NCI-H345 treated with DMSO at 0.1 percent for 48 hours (cell line): ENCODE measurements around the gene PPIB.
A peak's percentile ranks its signal among the peaks of the same experiment; 100 is the strongest.

Source experiments
- DNase-seq: peaks from one replicate; lab custom pipeline; 2025; ENCODE audit not compliant: unreplicated experiment; lab: John Stamatoyannopoulos, UW

PPIB gene

DNA sequence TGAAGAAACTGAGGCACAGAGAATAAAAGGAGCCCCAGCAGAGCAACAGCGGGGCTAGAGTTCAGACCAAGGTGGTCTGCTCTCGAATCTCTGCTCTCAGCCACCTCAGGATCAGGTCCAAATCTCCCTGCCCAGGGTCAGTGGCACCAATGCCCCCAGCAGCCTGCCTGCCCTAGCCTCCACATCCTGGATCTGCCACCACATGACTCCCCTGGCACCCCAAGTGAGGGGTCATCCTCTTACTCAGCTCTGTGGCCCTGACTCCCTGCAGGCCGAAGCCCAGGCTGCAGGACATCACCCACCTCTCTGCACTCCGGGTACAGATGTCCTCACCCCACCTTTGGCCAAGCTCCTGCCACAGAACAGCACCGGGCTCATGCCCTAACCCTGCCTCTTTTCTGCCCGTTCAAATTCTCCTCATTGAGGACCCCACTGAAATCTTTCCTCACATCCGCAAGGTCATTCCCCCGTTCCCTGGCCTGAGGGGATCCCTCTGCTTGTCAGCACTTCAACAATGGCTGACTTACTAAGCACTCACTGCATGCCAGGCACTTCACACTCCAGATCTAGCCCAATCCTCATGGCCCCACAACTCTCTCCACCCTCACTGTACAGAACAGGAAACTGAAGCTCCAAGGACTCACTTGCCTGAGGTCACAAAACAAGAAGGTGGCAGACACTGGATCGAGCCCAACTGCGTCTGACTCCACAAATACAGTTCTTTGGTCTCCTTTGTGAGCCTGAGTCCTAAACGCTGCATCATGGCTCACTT is 4.3 kb downstream of the PPIB start:
- DNase-seq = no peak

- no peak for DNase-seq
Measured at GRCh38 chr15:64157599-64158125, 5.2 kb downstream of the PPIB start.

- DNase-seq = no peak
Measured at GRCh38 chr15:64156652-64157331, 6.0 kb downstream of the PPIB start.

DNA sequence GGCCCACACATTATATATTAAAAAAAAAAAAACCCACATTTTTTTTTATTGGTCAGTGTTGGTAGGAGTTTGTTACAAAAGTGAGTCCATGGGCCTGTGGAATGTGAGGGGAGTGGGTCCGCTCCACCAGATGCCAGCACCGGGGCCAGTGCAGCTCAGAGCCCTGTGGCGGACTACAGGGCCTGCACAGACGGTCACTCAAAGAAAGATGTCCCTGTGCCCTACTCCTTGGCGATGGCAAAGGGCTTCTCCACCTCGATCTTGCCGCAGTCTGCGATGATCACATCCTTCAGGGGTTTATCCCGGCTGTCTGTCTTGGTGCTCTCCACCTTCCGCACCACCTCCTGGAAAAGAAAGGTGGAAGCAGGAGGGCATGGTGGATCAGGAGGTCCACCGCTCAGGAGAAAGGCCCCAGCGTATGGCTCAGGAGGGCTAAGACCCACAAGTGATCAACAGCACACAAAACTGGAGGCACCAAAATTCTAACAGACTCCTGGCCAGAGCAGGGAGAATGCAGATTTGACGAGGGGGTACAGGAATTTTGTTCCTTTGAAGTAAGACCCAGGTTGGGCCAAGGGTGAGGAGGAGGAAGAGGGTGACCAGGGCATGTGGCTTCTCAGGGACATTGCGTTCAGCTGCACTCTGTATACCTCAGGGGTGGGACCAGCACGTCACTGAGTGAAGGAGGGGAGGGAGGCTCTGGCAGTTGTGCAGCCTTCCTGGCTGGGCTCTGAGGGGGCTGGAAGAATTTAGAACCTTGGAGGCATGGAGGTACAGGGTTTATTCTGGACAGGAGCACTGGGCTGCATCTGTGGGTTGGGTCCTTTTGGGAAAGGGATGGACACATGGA is 6.8 kb downstream of the PPIB start:
- no peak for DNase-seq

DNA sequence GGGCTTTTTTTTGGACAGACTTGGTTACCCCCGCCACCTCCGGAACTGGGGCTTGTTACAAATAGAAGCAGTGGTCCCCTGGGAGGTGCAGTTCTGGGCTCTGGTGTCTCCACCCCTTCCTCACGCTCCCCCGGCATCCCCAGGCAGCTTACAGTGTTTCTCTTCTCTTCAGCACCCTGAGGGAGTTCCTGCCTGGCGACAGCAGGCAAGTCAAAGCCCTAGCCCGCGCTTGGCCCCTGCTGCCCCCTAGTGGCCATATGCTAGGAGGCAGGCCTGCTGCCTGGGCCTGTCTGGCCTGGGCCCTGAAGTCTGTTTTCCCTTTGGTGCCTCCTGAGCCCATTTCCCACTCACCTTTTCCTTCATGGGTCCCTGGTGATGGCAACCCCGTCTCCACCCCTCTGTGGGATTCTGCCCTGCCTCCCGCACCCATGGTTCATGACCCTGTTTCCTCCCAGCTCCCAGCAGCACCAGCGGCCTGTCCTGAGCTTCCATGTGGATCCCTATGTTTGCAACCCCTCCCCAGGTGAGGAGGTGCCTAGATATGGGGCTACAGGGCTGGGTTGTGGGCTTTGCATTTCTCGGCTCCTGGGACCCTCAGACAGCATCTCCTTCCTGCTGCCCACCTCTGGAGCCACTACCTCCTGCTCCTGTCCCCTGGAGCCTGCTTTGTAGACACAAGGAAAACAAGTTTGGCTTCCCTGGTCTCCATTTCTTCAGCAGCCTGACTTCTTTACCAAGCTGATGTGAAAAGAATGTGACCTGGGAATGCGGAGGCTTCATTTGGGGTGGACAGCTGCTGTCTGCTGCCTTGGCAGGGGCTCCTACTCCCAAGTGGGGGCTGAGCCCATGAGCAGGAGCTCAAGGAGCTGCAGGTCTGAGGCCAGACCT is 9.1 kb downstream of the PPIB start:
- peak; percentile 66 for DNase-seq

GRCh38 chr15:64152507-64153387 is 10.1 kb downstream of the PPIB start:
- peak; percentile 1 for DNase-seq

- DNase-seq = no peak
Measured at GRCh38 chr15:64151727-64152506, 10.9 kb downstream of the PPIB start, which contains the start of gene SNX22. SNX22 (plus strand) TSS chr15:64151731; CDS start chr15:64151776, 45 bp downstream.

- DNase-seq = no peak
Measured at GRCh38 chr15:64149893-64150578, 12.8 kb downstream of the PPIB start.

- DNase-seq = no peak
Measured at GRCh38 chr15:64149424-64149823, 13.4 kb downstream of the PPIB start.

DNA sequence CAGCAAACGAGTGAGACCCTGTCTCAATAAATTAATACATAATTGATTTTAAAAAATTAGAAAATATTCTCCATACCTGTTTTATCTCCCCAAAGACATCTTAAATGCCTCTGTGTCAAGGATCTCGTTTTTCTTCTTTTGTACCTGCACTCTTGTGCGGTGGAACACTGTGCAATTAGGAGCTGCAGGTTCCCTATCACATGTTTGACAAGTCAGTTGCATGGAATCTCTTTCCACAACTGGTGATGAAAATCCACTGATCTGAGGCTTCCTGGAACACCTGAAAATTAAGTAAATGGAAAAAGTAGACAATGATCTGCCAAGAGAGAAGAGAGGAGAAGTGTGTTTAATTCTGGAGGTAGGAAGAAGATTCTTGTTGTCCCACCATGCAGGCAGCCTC is 14.2 kb downstream of the PPIB start:
- no peak for DNase-seq

DNA sequence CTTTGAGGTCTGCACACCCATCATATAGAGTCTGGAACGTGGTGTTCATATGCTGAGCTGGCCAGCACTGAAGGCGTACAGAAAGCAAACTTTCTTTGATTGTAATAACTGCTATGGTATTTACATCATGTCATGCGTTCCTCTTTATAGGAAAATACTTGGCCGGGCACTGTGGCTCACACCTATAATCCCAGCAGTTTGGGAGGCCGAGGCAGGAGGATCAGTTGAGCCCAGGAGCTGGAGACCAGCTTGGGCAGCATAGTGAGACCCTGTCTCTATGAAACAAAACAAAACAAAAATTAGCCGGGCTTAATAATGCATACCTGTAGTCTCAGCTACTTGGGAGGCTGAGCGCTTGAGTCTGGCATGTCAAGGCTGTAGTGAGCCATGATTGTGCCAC is 14.7 kb downstream of the PPIB start:
- no peak for DNase-seq

DNA sequence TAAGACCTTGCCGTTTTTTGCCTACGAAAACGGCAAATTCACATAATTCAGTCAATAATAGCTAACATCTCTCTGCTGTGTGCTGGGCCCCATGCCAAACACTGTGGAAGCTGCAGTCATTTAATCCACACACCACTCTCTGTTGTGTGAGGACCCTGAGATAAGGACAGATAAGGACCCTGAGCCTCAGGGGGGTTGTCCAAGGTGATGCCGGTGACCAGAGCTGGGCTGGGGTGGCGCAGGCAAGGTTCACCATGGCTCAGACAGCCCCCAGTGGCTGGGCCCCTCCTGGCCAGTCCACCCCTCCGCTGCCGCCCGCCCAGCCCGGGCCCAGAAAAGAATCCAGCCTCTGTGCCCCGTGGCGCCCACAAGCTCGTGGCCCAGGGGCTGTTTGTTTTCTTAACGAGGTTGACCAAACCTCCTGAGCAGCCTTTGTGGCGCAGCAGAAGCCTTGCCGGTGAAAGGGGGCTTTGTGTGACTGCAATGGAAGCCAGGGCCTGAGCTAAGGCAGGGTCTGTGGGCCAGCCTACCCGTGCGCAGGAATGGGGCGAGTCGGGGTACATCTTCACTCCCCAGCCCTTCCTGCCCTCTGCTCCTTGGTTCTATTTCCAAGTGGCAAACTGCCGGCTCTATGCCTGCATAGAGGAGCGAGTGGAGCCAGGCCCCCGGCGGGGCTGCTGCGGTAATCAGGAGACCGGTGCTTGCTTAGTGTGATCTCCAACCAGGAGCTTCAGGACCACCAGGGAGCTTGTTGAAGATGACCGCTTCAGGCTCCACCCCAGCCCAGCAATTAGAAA is 15.7 kb downstream of the PPIB start:
- DNase-seq = no peak

DNA sequence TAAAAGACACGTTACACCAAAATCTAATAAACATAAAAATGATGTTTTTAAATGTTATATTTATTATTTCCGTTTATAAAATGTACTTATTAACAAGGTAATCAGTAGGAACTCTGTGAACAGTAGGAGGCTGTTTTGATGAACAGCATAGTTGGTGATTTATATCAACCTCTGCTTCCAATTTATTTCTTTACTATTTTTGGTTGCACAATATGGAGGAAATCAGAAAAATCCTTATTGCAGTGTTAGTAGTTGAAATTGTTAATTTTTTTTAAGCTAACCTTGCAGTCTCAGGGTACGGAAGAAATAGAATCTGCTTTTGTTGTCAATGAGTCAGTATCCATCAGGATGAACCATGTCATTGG is 16.3 kb downstream of the PPIB start:
- no peak for DNase-seq

GRCh38 chr15:64146041-64146440 is 16.8 kb downstream of the PPIB start:
- no peak for DNase-seq

DNA sequence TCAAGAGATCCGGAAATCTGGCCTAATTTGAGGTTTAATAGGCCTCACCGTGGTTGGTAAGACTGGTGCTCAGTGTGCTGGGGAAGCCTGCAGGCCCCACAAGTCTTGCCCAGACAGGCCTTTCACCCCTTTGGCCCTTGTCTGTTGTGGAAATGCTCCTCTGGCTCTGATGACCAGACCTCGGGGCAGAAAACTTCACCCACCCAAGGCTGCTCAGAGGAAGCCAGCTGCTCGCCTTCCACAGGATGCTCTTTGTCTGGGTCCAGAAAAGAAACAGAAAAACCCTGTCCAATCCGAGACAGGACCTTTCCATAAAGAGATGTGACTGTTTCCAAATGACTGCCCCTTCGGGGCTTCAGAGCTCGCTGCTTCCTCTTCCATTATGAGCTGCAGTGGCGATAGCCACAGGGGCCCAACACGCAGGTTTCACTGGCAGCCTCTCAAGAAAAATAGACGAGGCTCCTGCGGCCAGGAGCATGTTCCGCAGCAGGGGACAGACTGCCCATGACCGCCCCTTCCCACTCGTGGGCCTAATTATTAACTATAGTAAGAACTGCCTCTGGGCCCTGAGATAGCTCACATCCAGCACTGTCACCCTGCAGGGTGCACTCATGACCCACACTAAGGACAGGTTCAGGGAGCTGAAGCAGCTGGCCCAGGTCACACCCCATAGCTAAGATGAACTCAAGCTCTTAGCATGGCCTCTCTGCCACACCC is 18.1 kb downstream of the PPIB start:
- DNase-seq = no peak

DNA sequence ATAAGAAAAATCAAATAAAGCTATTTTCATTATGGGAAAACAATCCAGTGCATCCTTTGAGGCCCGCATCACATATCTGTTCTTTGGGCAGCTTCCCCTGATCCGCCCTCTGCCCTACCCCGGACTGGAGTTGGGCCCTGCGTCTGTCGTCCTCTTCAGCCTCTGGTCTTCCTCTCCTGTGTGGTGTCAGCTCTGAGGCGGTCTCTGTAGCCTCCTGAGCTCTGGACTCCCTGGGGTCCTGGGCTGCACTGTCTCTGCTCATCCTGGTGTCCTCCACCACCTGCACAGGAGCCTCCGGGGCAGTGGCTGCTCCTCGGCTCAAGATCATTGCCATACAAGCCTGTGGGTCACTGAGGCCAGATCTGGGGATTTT is 18.6 kb downstream of the PPIB start:
- DNase-seq = no peak

DNA sequence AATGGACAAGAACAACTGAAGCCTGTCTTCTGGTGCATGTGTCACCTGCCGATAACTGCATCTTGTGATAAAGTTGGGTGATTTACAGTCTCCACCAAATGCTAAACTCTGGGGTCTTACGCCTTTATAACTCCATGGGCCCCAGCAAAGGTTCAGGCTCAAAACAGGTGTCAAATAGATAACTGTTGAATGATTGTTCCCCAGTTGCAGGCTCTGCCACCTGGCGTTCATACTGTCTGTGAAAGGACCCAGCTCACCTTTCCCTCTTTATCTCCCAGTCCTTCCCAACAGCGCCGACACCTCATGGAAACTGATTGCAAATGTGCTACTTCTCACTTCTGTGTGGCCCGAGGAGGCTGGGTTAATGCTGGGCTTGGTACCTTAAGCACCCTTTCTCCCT is 19.5 kb downstream of the PPIB start:
- DNase-seq = no peak
